HUDEP-2 (cell line): ENCODE results near the gene COX17.
A peak's percentile ranks its signal among the peaks of the same experiment; 100 is the strongest.

ENCODE experiments used
- DNase-seq, 76 experiments: peaks; one replicate each; lab custom pipeline; 2025; ENCODE audit not compliant: unreplicated experiment in 76 of 76; lab: John Stamatoyannopoulos, UW

The COX17 gene

DNA sequence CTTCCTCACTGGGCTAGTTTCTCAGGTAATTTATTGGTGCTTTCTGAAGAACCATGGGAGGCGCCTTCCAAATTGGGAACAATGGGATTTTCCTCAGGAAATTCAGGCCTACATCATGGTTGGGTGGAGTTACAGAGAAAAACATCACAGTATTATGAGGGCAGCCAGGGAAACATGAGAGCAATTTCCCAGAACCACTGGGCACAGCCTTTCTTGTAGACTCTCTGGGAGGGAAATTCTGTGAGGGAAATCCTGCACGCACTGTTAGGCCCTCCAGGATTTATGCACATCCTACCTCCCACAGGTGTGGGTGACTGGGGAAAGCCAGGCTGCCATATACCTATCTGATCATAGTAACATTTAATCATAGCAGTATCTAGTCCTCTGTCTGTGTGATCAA lies 30.0 kb downstream of the COX17 start:
- no peak for DNase-seq

DNA sequence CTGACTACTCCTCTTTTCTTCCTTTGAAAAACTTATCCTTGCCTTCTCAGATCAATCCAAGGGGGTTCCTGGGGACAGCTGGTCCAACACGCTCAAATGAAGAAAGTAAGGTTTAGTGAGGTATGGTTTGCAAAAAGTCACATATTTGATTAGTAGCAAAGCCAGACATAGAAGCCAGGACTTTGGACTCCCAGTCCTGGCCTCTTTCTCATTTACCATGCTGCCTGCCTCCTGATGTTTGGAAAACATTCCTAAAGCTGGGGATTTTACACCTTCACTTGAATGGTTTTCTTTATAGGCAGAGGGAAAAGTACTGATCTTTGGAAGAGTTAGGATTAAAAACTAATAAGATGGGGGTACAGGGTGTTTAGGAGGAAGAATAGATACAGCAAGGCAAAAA lies 31.4 kb downstream of the COX17 start:
- DNase-seq, result no peak

DNA sequence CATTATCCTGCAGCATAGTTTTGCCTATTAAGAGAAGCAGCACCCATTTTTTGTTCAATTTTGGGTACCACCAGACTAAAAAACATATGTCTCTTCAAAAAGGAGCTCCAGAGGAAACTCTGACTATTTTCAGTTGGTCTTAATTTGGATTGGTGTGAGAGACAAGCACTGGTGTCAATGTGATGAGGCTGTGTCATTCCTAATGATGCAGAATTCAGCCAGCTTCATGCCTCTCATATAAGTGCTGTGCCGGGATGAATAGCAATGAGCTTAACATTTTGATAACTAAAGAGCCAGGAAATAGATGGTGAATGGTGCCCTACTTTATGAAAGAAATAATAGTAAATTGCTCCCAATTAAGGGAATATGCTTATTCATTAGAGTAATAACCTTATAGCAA lies 32.7 kb downstream of the COX17 start:
- no peak for DNase-seq

- DNase-seq, result no peak
Measured at GRCh38 chr3:119643528-119643927, 33.7 kb downstream of the COX17 start.

DNA sequence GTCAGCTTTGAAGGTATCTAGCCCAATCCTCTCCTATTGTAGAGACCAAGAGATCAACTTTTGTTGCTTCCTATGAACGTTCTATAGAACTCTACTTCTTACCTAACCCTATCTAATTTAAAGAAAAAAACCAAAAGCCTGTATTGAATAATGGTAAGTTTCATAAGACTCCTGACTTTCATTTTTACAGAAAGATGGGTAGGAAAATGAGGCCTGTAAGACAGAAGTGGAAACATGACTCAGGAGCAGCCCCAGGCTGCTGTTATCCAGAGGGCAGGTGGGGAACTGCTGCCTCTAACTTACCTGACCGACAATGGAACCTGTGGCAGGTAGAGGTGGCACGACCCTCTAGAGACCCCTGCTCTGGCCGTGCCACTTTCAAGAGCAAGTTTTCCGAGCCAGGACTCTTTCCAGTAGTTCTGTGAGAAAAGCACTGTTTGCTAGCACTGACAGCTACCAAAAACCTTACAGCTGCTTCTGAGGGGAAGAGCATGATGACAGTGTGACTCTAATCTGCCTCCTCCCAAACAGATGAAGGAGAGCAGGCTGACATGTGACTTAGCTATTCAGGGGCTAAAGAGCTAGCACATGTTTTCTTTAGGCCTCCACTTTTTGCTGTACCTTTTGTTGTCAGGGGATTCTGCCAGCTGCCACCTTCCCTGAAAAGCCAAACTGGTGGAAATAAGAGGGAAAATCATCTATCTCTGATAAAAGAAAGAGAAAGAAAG lies 34.3 kb downstream of the COX17 start:
- DNase-seq, result no peak

DNA sequence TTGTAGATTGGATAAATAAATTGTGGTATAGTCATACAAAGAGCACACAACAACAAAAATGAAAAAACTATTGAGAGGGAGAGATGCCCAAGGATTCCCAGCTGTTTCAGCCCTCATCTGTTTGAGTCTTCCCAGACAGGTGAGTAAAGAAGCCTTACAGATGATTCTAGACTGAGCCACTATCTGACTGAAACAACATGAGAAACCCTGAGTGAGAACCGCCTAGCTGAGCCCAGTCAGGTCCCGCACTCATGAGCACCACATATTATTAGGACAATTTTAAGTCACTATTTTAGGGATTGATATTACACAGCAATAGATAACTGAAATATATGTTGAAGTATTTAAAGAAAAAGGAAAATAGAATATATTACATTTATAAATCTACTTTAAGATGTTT lies 35.8 kb downstream of the COX17 start:
- DNase-seq, result no peak

DNA sequence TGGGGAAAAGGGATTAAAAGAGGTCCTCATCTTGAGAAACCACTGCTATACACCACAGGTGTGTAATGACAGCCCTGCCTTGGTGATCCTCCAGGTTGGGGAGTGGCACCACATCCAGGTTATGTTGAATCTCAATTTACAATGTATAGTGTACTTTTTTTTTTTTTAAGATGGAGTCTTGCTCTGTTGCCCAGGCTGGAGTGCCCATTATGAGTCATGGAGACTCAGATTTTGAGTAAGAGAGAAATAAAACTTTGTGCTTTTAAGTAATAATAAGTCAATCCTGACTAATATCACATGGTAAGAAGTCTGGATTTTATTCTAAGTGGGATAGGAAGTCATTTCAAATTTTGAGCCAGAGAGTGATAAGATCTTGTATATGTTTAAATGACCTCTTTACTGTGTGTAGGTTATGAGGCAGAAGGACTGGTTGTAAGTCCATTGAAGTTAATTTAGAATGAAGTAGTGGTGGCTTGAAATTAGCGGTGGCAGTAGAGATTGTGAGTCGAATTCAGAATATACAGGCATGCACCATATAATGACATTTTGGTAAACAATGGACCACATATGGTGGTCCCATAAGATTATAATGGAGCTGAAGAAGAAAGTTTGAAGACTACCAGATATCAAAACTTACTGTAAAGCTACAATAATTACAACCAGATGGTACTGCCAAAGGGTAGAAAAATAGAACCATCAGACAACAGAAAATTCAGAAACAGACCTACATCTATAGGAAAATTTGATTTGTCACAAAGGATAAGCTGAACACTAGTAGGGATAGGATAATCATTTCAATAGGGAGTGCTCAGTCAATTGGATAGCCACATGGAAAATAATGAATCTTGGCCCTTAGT lies 37.5 kb downstream of the COX17 start:
- no peak for DNase-seq

- DNase-seq, result peak in 2 of 76 experiments; percentile 7
Measured at GRCh38 chr3:119637679-119638477, 39.3 kb downstream of the COX17 start.

DNA sequence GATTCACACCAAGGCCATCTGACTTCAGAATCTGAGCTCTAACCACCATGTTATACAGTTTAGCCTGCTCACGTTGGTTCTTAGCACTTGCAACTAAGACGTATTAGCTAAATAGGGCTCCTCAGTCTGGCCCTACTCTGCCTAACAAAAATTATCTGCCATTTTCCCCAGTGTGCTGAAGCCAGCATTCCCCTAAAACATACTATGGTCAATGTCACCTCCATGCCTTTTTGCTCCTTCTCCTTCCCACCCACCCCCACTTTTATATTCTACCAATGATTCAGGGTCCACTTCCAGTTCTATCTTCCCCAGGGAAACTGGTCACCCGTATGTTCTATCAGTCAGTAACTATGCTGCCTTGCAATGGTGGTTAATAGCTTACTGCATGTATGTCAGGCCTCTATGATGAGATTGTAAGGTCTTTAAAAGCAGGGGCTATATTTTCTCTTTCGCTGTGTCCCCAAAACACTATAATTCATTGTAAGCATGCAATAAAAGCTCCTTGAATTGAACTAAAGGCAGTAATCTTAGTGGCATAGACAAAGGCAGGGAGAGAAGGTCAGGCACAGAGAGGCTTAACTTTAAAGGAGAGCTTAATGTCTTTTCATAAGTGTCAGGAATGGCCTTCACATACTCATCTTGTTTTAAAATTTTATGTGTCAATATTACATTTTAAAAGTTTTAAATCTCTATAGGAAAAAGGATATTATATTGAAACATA lies 40.2 kb downstream of the COX17 start:
- no peak for DNase-seq

DNA sequence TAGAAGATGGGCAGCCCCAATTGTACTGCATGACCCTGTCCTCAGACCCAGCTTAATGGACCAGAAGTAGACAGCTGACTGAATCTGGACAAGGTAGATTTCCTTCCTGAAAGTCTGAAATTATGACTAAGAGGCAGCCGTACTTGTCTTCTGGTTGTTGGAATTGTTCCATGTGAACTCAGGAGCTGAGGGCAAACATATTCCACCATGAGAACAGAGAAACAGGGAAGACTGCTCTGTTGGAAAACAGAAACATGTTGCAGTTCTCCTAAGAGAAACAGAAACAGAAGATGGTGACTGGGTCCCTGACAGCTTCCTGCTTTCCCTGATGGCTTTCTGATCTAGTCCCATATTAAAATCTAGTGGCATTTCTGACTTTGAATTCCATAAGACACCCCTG lies 41.0 kb downstream of the COX17 start:
- no peak for DNase-seq

DNA sequence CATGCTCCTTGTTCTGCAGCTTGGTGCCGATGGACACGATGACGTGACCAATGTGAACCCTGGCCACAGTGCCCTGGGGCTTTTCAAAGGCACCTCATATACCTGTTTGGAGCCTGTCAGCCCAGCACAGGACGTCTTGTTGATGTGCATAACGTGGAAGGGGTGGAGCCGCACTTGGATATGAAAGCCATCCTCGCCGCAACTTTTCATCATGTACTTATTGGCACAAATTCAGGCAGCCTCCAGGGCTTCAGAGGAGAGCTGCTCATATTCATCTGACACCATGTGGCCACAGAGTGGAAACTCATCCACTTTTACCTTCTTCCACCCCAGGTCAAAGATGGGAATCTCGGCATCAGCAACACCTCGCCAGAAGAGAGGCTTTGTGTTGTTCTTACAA lies 41.5 kb downstream of the COX17 start:
- no peak for DNase-seq

DNA sequence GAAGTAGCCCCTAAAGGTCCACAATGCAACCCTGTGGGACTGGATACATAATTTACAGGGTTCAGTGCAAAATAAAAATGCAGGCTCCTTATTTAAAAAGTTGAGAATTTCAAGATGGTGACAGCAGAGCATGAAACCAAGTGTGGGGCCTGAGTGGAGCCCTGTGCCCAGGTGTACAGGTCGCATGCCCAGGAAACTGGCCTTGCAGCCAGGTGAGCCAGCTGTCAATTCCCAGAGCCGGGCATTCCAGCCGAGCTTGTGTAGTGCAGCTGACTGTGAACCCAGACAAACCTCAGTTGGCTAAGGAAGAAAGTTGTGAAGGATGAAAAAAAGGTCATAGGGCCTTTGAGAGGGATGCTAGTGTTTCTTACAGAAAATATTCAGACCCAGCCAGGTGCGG lies 44.4 kb downstream of the COX17 start:
- DNase-seq, result no peak

DNA sequence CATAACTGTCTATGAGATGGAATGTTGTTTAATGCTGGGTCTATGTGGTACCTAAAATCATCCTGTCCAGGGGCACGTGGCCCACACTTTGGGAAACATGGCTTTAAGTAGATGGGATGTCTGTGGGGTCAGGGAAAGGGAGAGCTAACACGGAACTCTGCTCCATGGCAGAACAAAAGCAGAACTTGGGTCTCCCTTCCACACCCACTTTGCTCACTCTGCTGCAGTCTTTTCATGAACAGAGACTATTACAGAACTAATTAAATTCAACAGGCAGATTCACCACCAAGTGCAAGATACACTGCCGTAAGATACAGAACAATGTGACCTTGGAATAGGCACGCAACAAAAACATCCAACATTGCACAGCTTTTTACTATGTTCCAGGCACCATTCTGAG lies 45.0 kb downstream of the COX17 start:
- no peak for DNase-seq

DNA sequence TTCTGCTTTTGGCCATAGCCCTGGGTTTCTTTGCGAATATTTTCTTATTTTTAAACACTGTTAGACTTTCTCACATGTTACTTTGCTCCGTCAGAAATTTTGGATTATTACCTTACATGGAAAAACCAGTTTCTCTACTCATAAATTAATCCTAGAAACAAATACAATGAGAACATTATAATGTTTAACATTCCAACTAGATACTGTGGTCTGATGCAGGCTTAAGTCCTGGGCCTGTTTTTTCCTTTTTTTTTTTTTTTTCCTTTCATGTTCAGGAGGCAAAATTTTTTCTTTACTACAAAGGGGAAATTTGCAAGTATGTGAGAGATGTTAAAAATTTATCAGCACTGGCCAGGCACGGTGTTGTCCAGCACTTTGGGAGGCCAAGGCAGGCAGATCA lies 45.7 kb downstream of the COX17 start:
- DNase-seq, result no peak

DNA sequence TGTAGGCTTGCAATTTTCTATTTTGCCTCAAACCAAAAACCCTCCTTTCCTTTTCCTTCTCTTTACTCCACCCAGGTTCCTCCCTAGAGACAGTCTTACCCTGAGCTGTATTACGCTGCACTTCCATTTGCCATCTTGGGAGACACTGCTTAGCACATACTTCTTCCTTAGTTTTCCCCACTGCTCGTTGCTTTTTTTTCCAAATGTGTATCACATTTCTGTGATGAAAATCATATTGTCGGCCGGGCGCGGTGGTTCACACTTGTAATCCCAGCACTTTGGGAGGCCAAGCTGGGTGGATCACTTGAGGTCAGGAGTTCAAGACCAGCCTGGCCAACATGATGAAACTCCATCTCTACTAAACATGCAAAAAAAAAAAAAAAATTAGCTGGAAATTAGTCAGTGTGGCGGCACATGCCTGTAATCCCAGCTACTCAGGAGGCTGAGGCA lies 46.3 kb downstream of the COX17 start:
- no peak for DNase-seq

DNA sequence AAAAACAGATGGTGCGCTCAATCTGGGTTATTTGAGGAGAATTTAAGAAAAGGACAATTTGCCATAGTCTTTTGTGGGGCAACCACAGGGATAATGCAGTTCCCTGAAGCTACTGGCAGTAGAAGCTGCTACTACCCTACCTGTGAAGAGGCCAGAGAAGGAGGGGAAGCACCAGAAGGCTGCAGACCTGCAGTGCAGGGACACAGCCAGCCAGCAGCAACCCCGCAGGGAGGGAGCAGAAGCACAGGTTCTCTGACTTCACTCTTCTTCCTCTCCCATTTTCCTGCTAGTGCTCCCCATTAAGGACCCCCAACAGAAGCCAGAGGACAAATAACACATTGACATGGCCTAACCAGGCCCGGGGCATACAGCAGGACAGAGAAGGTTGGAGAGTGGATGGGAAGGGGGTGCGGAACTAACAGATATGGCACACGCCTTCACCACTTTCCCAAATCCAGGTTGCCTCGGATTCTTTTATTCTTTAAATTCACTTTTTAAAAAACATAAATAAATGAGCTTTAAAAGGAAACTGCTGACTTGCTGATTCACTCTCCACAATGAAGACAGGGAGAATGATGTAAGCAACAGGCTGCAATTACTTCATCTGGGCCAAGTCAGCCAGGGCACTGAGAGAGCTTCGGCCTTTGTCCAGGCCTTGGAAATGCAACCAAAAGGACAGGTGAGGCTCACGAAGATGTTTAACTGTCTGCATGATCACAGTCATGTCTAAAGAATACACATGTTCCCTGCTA lies 46.9 kb downstream of the COX17 start:
- no peak for DNase-seq

DNA sequence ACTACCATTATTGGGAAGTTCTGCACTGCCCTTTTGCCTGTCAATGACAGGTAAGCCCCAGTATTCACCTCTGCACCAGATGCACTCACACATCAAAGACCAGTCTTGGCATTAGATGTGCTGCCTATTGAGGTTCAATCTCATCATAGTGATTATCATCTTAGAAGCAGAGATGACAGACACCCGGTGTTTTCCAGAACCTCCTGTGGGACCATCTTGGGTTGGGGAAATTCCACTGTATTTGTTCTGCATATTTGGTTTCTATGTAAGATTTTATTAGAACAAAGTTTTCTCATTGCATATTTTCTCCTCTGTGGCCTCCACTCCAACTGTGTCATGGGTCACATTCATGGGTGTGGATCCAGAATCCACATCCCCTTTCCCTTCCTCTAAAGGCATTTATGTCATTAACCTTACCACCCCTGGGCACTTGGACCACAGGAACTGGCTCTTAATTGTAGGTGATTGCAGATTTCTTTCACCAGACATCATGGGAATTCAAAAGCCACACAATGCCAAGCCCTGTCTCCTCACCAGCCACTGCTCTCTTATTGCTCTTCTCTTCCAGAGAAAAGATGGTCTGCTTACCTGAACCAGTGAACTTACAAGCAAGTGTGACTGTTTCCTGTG lies 48.3 kb downstream of the COX17 start:
- no peak for DNase-seq

DNA sequence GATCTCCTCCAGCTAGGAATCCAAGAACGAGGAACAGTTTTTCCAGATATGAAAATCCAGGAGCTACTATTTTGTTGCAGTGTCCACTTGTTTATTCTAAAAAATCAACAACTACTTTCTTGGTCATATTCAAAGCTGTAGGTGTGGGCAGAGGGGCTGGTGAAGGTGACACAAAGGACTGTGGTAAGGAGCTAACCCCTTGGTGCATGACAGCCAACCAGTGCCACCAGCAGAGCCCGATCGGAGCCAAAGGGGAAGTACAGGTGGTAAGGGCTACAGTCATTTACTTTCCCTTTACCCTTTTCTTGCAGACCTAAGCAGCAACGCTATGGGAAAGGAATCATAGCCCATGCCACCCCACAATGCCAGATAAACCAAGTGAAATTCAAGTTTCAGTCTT lies 48.8 kb downstream of the COX17 start:
- DNase-seq, result no peak

DNA sequence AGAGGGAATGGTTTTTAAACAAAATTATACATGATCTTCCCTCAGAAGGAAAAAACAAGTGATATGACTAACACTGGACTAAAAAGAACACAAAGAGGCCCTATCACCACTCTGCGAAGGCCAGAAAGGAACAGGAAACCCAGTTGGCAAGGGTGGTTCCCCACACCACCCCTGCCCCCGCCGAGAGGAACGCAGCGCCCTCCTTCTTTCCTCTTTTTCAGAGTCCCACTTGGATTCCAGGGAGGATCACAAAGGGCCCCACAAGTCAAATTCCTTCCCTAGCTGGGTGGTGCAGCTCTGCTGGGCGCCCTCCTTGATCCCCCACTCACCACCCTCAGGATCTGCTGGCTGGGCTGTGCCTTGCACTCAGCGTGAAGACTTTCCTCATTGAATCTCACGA lies 49.7 kb downstream of the COX17 start:
- DNase-seq, result no peak

GRCh38 chr3:119626196-119626595 lies 51.0 kb downstream of the COX17 start:
- no peak for DNase-seq
